ENCODE results near the gene TESK1.
"Not testable (repeated sequence)": the region's sequence is repeated elsewhere in the genome, so short reads cannot be mapped to it uniquely, and the experiment has no call there.

Gene TESK1

DNA sequence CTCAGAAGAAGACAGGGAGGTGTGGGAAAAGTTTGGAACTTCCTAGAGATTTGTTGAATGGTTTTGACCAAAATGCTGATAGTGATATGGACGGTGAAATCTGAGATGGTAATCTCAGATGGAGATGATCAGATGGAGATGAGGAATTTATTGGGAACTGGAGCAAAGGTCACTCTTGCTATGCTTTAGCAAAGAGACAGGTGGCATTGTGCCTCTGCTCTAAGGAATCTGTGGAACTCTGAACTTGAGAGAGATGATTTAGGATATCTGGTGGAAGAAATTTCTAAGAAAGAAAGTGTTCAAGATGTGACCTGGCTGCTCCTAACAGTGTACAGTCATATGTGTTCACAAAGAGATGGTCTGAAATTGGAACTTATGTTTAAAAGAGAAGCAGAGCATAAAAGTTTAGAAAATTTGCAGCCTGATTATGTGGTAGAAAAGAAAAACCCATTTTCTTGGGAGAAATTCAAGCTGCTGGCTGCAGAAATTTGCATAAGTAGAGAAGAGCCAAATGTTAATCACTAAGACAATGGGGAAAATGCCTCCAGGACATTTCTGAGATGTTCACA is 25.3 kb upstream of the TESK1 start:
- DNase-seq (ENCODE audit: low read depth): not testable (repeated sequence)

DNA sequence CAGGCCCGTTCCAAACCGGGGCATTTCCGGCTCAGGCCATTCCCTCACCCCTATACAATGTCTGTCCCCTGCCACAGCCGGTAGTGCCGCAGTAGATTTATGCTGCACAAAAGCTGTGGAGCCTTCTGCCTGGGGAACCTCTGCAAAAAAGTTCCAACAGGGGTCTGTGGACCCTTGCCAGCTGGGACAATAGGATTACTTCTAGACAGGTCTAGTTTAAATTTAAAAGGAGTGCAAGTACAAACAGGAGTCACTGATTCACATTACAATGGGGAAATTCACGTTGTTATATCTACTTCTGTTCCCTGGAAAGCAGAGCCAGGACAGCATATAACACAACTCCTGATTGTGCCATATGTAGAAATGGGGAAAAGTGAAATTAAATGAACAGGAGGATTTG is 21.5 kb upstream of the TESK1 start:
- not testable (repeated sequence) for DNase-seq (ENCODE audit: low read depth)

GRCh38 chr9:35584681-35585080 is 20.4 kb upstream of the TESK1 start:
- not testable (repeated sequence) for DNase-seq (ENCODE audit: low read depth)

- DNase-seq (ENCODE audit: low read depth): not testable (repeated sequence)
These were observed 16.6 kb upstream of the TESK1 start for GRCh38 chr9:35588506-35588905.

GRCh38 chr9:35593581-35593980 is 11.5 kb upstream of the TESK1 start:
- no peak for DNase-seq (ENCODE audit: low read depth)

DNA sequence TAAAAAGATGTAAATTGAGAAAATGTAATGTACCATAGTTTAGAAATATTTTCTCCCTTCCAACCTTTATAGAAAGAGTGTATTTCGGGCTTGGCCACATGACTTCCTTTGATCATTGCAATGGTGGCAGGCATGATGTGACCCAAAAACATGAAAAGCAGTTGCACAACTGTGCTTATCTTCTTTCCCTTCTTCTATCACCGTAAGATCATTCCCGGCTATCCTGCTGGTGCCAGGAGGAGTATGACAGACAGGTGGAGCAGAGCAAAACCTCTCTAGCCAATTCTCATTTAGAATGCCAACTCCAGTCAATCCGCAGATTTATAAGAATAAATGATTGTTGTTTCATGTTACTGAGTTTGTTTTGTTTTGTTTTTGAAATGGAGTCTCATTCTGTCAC is 10.6 kb upstream of the TESK1 start:
- no peak for DNase-seq (ENCODE audit: low read depth)

GRCh38 chr9:35596907-35597306 is 8.2 kb upstream of the TESK1 start:
- not testable (repeated sequence) for DNase-seq (ENCODE audit: low read depth)

- no peak for DNase-seq (ENCODE audit: low read depth)
These were observed 6.0 kb upstream of the TESK1 start for GRCh38 chr9:35598866-35599590.

- DNase-seq (ENCODE audit: low read depth): no peak
These were observed 5.1 kb upstream of the TESK1 start for GRCh38 chr9:35599763-35600604.

DNA sequence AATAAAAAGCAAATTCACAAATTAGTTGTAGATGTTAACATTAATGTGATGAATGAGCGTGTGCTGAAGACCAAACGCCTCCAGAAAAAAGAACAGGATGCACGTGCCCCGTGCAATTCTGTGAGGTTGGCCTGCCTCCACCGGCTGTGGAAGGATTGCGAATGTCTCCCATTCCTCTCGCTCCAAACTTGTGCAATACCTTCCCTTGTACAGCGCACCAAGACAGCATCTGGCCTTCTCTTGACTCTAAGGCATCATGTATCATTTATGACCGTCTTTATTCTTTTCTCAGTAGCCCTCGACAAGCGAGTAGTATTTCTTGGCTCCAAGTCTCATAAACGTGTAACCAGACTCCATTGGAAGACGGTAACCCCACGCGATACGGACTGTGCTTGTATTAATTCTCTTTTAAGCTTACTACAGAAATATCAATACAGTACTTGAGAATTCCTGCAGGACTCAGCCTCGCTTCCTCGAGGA is 1.5 kb upstream of the TESK1 start:
- no peak for DNase-seq (ENCODE audit: low read depth)

DNA sequence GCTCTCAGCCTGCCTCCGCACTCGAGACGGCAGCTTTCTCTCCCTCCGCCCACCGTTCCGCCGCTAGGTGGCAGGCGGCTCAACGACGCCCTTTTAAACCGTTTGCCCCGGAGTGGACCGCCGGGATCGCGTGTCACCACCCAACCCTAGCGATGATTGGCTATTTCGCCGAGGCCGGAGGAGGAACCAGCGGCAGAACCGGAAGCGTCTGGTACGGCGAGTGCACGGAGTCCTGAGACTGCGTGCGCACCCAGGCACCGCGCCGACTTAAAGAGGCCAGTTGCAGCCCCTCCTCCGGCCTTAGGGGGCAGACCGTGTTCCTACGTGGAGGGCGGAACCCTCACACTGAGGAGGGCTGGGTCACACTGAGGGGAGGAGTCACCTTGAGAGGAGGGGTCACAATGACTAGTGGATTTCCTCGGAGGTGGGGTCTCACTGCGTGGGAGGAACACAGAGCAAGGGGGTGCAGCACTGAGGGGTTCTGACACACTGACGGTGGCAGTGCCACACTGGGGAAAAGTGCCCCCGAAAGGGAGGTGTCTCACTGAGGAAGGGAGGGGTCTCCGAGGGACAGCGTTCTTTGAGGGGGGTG is 980 bp upstream of the TESK1 start:
- DNase-seq (ENCODE audit: low read depth): peak; percentile 99

GRCh38 chr9:35605351-35606137 is 482 bp downstream of the TESK1 start:
- no peak for DNase-seq (ENCODE audit: low read depth)

GRCh38 chr9:35606138-35606504 is 1.1 kb downstream of the TESK1 start:
- no peak for DNase-seq (ENCODE audit: low read depth)

DNA sequence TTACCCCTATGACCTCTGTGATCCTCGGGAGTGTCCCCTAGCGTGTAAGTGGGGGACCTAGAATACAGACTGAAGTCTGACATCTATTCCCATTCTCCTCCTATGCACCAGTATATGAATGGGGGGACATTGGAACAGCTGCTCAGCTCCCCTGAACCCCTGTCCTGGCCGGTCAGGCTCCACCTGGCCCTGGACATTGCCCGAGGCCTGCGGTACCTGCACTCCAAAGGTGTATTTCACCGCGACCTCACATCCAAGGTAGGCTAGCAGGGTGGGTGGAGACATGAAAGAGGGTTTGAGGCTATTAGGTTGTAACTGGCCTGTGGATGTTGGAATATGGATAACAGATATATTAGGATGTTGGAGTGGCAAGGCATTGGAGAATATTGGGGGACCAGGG is 1.7 kb downstream of the TESK1 start:
- DNase-seq (ENCODE audit: low read depth): no peak

DNA sequence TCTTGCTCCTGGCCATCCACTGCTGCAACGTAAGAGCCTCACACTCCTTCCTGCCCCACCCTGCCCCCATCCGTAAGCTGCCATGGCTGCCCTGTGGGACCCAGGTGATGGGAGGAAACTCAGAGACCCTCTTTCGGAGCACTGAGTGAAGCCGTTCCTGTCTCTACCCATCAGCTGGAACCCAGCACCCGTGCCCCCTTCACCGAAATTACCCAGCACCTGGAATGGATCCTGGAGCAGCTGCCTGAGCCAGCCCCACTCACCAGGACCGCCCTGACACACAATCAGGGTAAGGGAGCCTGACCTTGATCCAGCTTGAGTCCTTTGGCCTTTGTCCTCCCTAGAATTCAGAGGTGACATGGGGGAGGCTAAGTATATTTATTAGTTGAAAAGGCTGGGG is 3.2 kb downstream of the TESK1 start:
- no peak for DNase-seq (ENCODE audit: low read depth)

- no peak for DNase-seq (ENCODE audit: low read depth)
These were observed 4.1 kb downstream of the TESK1 start for GRCh38 chr9:35609001-35609819.

GRCh38 chr9:35609820-35610163 is 4.7 kb downstream of the TESK1 start:
- no peak for DNase-seq (ENCODE audit: low read depth)

DNA sequence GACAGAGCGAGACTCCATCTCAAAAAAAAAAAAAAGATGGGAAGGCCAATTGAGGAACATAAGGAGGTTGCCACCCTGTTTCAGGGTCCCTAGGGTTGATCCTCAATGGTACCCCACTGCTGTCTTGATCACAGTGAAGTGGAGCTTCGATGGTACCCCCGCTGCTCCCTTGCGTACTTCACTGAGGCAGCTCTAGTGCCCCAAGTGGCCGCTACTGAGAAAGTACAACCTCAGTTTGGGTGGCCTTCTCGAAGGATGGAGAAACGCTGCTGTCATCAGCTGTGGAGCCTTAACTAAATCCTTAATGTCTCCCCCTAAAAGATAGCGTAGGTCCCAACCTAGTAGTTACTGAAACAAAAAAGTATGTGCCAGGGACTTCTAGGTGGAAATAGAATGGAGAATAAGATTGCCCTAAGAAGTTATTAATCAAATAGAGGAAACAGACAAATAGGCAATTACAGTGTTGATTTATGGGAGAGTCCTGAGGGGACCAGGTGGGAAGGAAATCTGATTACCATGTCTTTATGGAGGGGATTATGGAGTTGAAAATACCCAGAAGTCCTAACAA is 6.3 kb downstream of the TESK1 start:
- peak; percentile 51 for DNase-seq (ENCODE audit: low read depth)

- DNase-seq (ENCODE audit: low read depth): not testable (repeated sequence)
These were observed 7.0 kb downstream of the TESK1 start for GRCh38 chr9:35612066-35612465.

- no peak for DNase-seq (ENCODE audit: low read depth)
These were observed 7.8 kb downstream of the TESK1 start for GRCh38 chr9:35612843-35613242.
